HCT116 (cell line): ENCODE data around the gene DCTN4. TPM values are rescaled to one million over a fixed set of nuclear protein-coding genes. Genes with fewer than 3 reads are reported as not detected.

Experiments used
- ATAC-seq: fragments of 200-7000 bp; cut with Tn5 transposase; 2 replicates; pipeline ENCODE4 v1.9.1; 2020; ENCODE audit warnings: mild to moderate bottlenecking, moderate library complexity
- BruUV-seq: library from RNA; stranded (reverse); fragments of 400-500 nt; replicated peaks from 2 replicates; lab custom pipeline; 2021; lab: Mats Ljungman, UMichigan
- CTCF ChIA-PET: fragments of 300-600 bp; sonication (Branson Sonifier 250); formaldehyde crosslinking; loops from one replicate; lab custom pipeline; 2021; ENCODE audit warnings: antibody characterized with exemption; lab: Charles Lee
- POLR2A ChIA-PET: fragments of 300-600, 350-600 bp; sonication (Branson Sonifier 250); formaldehyde crosslinking; loops from one replicate; lab custom pipeline; 2021; ENCODE audit warnings: antibody characterized with exemption; lab: Charles Lee
- RAD21 ChIA-PET, 2 experiments: fragments of 300-600 bp; sonication (Branson Sonifier 250); formaldehyde crosslinking; loops; one replicate each; lab custom pipeline; 2023; ENCODE audit warnings: low total read pairs in 2 of 2; ENCODE audit not compliant: uncharacterized antibody in 2 of 2, unreplicated experiment in 2 of 2, low non-redundant PET in 1 of 2; lab: Charles Lee
- DNase-seq: peaks from one replicate; pipeline ENCODE4 v3.0.0-alpha.2; 2010; ENCODE audit warnings: low read depth, low spot score
- H2AFZ ChIP-seq: fragments of 200-600 bp; shearing (Covaris generic), sonication (generic); 2 replicates; pipeline ENCODE4 v1.6.1; 2017; ENCODE audit warnings: low read depth, mixed run types, mixed read lengths, antibody characterized with exemption, low read length; ENCODE audit not compliant: poor library complexity, severe bottlenecking
- H3K27ac ChIP-seq: 2 replicates; pipeline ENCODE4 v1.5.1; 2012; ENCODE audit warnings: low read depth, low read length
- H3K27me3 ChIP-seq: fragments of 200-600 bp; sonication (generic); 2 replicates; pipeline ENCODE4 v1.6.1; 2016; ENCODE audit warnings: mixed run types, low read length, mixed read lengths; ENCODE audit not compliant: insufficient read depth
- H3K36me3 ChIP-seq, 2 experiments: fragments of 200-500 bp in 1 of 2; fragments of 200-600 bp in 1 of 2; sonication (Bioruptor generic) in 1 of 2; sonication (generic) in 1 of 2; 2 replicates each; pipeline versions ENCODE4 v1.5.1 to v1.6.1; 2014 to 2016; ENCODE audit warnings: low read length in 2 of 2, inconsistent platforms in 1 of 2, mixed read lengths in 1 of 2, mixed run types in 1 of 2; ENCODE audit not compliant: insufficient read depth in 2 of 2, control insufficient read depth in 1 of 2
- H3K4me1 ChIP-seq, 2 experiments: fragments of 200-600 bp in 1 of 2; sonication (generic) in 1 of 2; 2 replicates each; pipeline versions ENCODE4 v1.5.1 to v1.6.1; 2012 to 2017; ENCODE audit warnings: low read length in 2 of 2, inconsistent platforms in 1 of 2, mild to moderate bottlenecking in 1 of 2, mixed read lengths in 1 of 2, mixed run types in 1 of 2, moderate library complexity in 1 of 2; ENCODE audit not compliant: insufficient read depth in 2 of 2, control insufficient read depth in 1 of 2
- H3K4me2 ChIP-seq: fragments of 200-600 bp; sonication (generic); 2 replicates; pipeline ENCODE4 v1.6.1; 2017; ENCODE audit warnings: mixed run types, low read length, mixed read lengths
- H3K4me3 ChIP-seq, 2 experiments: fragments of 200-600 bp in 1 of 2; sonication (generic) in 1 of 2; replicated peaks in 1 of 2; 2 replicates each; pipeline ENCODE4 v1.5.1; 2011 to 2016; ENCODE audit warnings: low read length in 2 of 2, control low read depth in 1 of 2, low read depth in 1 of 2, mild to moderate bottlenecking in 1 of 2, mixed read lengths in 1 of 2, mixed run types in 1 of 2
- H3K79me2 ChIP-seq: fragments of 200-600 bp; sonication (generic); 2 replicates; pipeline ENCODE4 v1.6.1; 2017; ENCODE audit warnings: mild to moderate bottlenecking, mixed run types, low read length, moderate library complexity, mixed read lengths; ENCODE audit not compliant: insufficient read depth
- H3K9ac ChIP-seq: fragments of 200-600 bp; sonication (generic); 2 replicates; pipeline ENCODE4 v1.6.1; 2016; ENCODE audit warnings: low read length, mixed read lengths
- H3K9me2 ChIP-seq: fragments of 200-600 bp; sonication (generic), shearing (Covaris generic); 2 replicates; pipeline ENCODE4 v1.6.1; 2017; ENCODE audit warnings: mixed run types, mild to moderate bottlenecking, moderate library complexity; ENCODE audit not compliant: insufficient read depth
- H3K9me3 ChIP-seq, 2 experiments: fragments of 200-500 bp in 1 of 2; fragments of 200-600 bp in 1 of 2; sonication (Bioruptor generic) in 1 of 2; sonication (generic) in 1 of 2; 2 replicates each; pipeline ENCODE4 v1.6.1; 2014 to 2017; ENCODE audit warnings: low read length in 2 of 2, mixed read lengths in 2 of 2, inconsistent platforms in 1 of 2, low read depth in 1 of 2, mild to moderate bottlenecking in 1 of 2, mixed run types in 1 of 2, moderate library complexity in 1 of 2; ENCODE audit not compliant: control insufficient read depth in 1 of 2, insufficient read depth in 1 of 2
- H4K20me1 ChIP-seq: fragments of 200-600 bp; sonication (generic), shearing (Covaris generic); 2 replicates; pipeline ENCODE4 v1.6.1; 2017; ENCODE audit warnings: mixed run types, mild to moderate bottlenecking, moderate library complexity; ENCODE audit not compliant: insufficient read depth
- CBX3 ChIP-seq: IDR thresholded peaks from 2 replicates; pipeline ENCODE4 v1.6.1; 2012; ENCODE audit warnings: low read depth
- EGR1 ChIP-seq: IDR thresholded peaks from 2 replicates; pipeline ENCODE4 v1.6.1; 2012; ENCODE audit warnings: low read depth
- RAD21 ChIP-seq: IDR thresholded peaks from 2 replicates; pipeline ENCODE4 v1.6.1; 2012; ENCODE audit warnings: low read depth, mild to moderate bottlenecking
- intact Hi-C: fragments of 100-400 bp; cut with micrococcal nuclease; formaldehyde crosslinking; loops from 2 replicates; pipeline ENCODE4 v1.10.0; 2022
- total RNA-seq: library from RNA; stranded (reverse); gene quantifications from one replicate; pipeline ENCODE4 v1.2.1, GENCODE V29; 2021; ENCODE audit not compliant: unreplicated experiment

Gene DCTN4
- total RNA-seq, 1 experiment from 2014 or later: 78.8 TPM

DNA sequence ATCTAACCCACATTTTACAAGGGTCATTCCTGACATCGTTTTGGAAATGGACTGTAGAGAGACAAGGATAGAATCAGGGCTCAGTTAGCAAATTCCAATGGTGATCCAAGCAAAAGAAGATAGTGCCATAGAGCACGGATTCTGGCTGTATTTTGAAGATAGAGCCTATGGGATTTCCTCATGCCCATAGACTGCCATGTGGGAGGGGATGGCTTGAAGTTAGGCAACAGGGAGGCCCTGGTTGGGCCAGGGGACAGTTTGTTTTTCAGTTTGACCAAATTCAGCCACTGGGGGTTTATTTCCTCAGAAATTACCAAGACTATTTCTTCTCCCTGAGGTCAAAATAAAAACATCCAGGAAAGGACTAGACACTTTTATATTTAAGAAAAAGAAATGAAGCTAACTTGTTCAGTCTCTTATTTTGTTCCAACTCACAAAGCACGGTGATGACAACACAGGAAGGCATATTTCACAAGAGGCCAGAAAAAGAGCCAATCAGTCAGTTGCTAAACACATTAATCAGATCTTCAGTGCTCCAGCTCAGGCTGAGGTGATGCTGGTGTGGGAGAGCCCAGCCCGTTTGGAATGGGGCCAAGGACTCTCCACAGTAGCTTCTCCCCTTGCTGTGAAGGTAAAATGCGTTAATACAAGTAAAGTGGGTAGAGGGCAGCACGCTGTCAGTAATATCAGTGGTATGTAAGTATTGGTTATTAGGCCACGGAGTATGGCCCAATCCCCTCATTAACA, 4.4 kb upstream of the DCTN4 start:
- Histone ChIP-seq H2AFZ (no peak overlapping the region), H3K36me3 (no peaks in the 10 kb centered on the region), H3K9me2 (no peaks in the 10 kb centered on the region), H3K9ac (no peak overlapping the region), H3K4me2 (no peak overlapping the region), H3K27me3 (no peaks in the 10 kb centered on the region), H4K20me1 (no peaks in the 10 kb centered on the region), H3K4me3 (no peak overlapping the region)
- DNase-seq (no peak), ATAC-seq (no peak)
- ChIA-PET POLR2A (interaction anchor here (1.1 to 2.0 kb wide), 3 partner anchors 15 to 20 kb away, joined by 6 to 9 read pairs (median 7); partner anchors contain the start of gene SMIM3), RAD21 (no interaction called here)
- no TSS peak for BruUV-seq
- intact Hi-C loops: no loop called here
- TF ChIP-seq RAD21: peak; percentile 34; the same call in 1 of the 2 replicates
- no peak for TF ChIP-seq EGR1
- TF ChIP-seq, all 23 proteins: peak for 1
- Histone ChIP-seq H3K9me3 (no peaks in the 10 kb centered on the region), H3K27ac (no peak overlapping the region), H3K4me1 (peaks cover 0 to 13% of the 10 kb centered on the region in 2 experiments; a peak in 2 of 4 replicates), H3K79me2 (peaks cover 2% of the 10 kb centered on the region)
- CTCF ChIA-PET: interaction anchor here (0.6 kb wide), 1 partner anchor 21 kb away, joined by 3 read pairs; no protein-coding TSS in a partner anchor

GRCh38 chr5:150762211-150762610, 3.4 kb upstream of the DCTN4 start:
- Histone ChIP-seq H4K20me1 (no peaks in the 10 kb centered on the region), H3K36me3 (no peaks in the 10 kb centered on the region), H2AFZ (no peak overlapping the region), H3K4me3 (no peak overlapping the region)
- no TSS peak for BruUV-seq
- CTCF ChIA-PET: no interaction called here
- TF ChIP-seq CBX3: no peak
- TF ChIP-seq, all 23 proteins: peak for 0
- Histone ChIP-seq H3K27me3 (no peaks in the 10 kb centered on the region), H3K4me2 (no peak overlapping the region), H3K9me3 (no peaks in the 10 kb centered on the region), H3K4me1 (peaks cover 4 to 20% of the 10 kb centered on the region in 2 experiments), H3K9me2 (no peaks in the 10 kb centered on the region), H3K9ac (no peak overlapping the region), H3K27ac (no peak overlapping the region), H3K79me2 (peaks cover 11% of the 10 kb centered on the region)
- no peak for ATAC-seq
- RAD21 ChIA-PET: no interaction called here
- no peak for DNase-seq
- POLR2A ChIA-PET: no interaction called here
- intact Hi-C loops: no loop called here
